AG04450 (cell line): ENCODE data around the gene ZNF354B. TPM values are rescaled to one million over a fixed set of nuclear protein-coding genes. Genes with fewer than 3 reads are reported as not detected.

Experiments
- CTCF ChIA-PET: fragments of 300-600, 350-600 bp; formaldehyde crosslinking; extraction: SDS; loops from one replicate; lab custom pipeline; 2022; ENCODE audit warnings: antibody characterized with exemption, inconsistent platforms; lab: Charles Lee
- POLR2A ChIA-PET: fragments of 350-600 bp; formaldehyde crosslinking; extraction: SDS; loops from one replicate; lab custom pipeline; 2021; ENCODE audit warnings: antibody characterized with exemption, inconsistent platforms; lab: Yijun Ruan, JAX
- DNase-seq: peaks from one replicate; pipeline ENCODE4 v3.0.0-alpha.2; 2011; ENCODE audit warnings: low read depth, low spot score
- H3K27ac ChIP-seq: one replicate; pipeline ENCODE4 v1.5.1; 2012; ENCODE audit warnings: low read depth, low read length, control low read depth
- H3K27me3 ChIP-seq: one replicate; pipeline ENCODE4 v1.6.0; 2012; ENCODE audit warnings: low read length; ENCODE audit not compliant: control insufficient read depth, insufficient read depth
- H3K4me3 ChIP-seq: 2 replicates; pipeline ENCODE4 v1.5.1; 2011; ENCODE audit warnings: mild to moderate bottlenecking, low read depth, low read length, control low read depth
- H3K9me3 ChIP-seq: 2 replicates; pipeline ENCODE4 v1.5.1; 2012; ENCODE audit warnings: low read length; ENCODE audit not compliant: control insufficient read depth, insufficient read depth
- CTCF ChIP-seq: IDR thresholded peaks from 2 replicates; pipeline ENCODE4 v1.5.1; 2011; ENCODE audit warnings: low read depth, low read length, control low read depth, inconsistent platforms
- polyA plus RNA-seq: library from polyadenylated mRNA; depleted of rRNA; stranded (reverse); fragments of >200 nt; gene quantifications from 2 replicates; pipeline ENCODE4 v1.2.3, GENCODE V29; 2011; rRNA removed
- small RNA-seq: library from RNA; depleted of rRNA; stranded (forward); fragments of <200 nt; gene quantifications from one replicate; pipeline ENCODE3, GENCODE V24; 2012; ENCODE audit warnings: low read depth; ENCODE audit not compliant: insufficient read length

ZNF354B gene
- polyA plus RNA-seq, 1 experiment, result 7.4 TPM

GRCh38 chr5:178931846-178932760 lies 72.3 kb downstream of the ZNF354B start:
- no peak for TF ChIP-seq CTCF

More at GRCh38 chr5:178931846-178932760, 72.3 kb downstream of the ZNF354B start:
- Histone ChIP-seq H3K27ac (no peak overlapping the region), H3K9me3 (peaks cover 54% of the 10 kb centered on the region), H3K27me3 (no peaks in the 10 kb centered on the region), H3K4me3 (no peak overlapping the region)
- CTCF ChIA-PET, result interaction anchor here (0.6 kb wide), 1 partner anchor 43 kb away, joined by 3 read pairs; no protein-coding TSS in a partner anchor
- POLR2A ChIA-PET, result no interaction called here
- DNase-seq, result no peak

Small RNA genes lying within 50 kb of the gene (small RNA-seq; reads per million reads assigned to genes)
- gene AC126915.2 (not detected), gene AC126915.3 (not detected)

Other genes with a start within 250 kb of the ZNF354B start
- gene CLK4, start 232.9 kb upstream of the ZNF354B start, polyA plus RNA-seq, result 21.1 and 30.7 TPM in 2 replicates
- 6.1 and 11.1 TPM in 2 replicates for gene ZNF354A, start 129.3 kb upstream of the ZNF354B start, polyA plus RNA-seq
- 0.33 and 0.62 TPM in 2 replicates for gene ZFP2, start 36.0 kb downstream of the ZNF354B start, polyA plus RNA-seq
- gene ZNF454, start 81.2 kb downstream of the ZNF354B start, polyA plus RNA-seq, result 0.57 and 0.78 TPM in 2 replicates
- gene GRM6, start 135.4 kb downstream of the ZNF354B start, polyA plus RNA-seq, result not detected in 2 replicates
- gene ZNF879, start 163.9 kb downstream of the ZNF354B start, polyA plus RNA-seq, result 1.9 and 3.1 TPM in 2 replicates
- gene ZNF354C, start 200.4 kb downstream of the ZNF354B start, polyA plus RNA-seq, result 4.2 and 5.1 TPM in 2 replicates